ENCODE measurements around the gene TCAP.
"Not testable (repeated sequence)": the region's sequence is repeated elsewhere in the genome, so short reads cannot be mapped to it uniquely, and the experiment has no call there.

Gene TCAP

GRCh38 chr17:39704821-39705551 is 39.8 kb downstream of the TCAP start:
- no peak overlapping the region for H3K4me3 ChIP-seq (ENCODE audit: low read length)
- TF ChIP-seq, protein P1, sequence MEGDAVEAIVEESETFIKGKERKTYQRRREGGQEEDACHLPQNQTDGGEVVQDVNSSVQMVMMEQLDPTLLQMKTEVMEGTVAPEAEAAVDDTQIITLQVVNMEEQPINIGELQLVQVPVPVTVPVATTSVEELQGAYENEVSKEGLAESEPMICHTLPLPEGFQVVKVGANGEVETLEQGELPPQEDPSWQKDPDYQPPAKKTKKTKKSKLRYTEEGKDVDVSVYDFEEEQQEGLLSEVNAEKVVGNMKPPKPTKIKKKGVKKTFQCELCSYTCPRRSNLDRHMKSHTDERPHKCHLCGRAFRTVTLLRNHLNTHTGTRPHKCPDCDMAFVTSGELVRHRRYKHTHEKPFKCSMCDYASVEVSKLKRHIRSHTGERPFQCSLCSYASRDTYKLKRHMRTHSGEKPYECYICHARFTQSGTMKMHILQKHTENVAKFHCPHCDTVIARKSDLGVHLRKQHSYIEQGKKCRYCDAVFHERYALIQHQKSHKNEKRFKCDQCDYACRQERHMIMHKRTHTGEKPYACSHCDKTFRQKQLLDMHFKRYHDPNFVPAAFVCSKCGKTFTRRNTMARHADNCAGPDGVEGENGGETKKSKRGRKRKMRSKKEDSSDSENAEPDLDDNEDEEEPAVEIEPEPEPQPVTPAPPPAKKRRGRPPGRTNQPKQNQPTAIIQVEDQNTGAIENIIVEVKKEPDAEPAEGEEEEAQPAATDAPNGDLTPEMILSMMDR (conservative IDR thresholded peaks at IDR 0.05; ENCODE audit: low read depth, low read length) = peak; percentile 25
- DNase-seq (ENCODE audit: low read depth) = no peak

DNA sequence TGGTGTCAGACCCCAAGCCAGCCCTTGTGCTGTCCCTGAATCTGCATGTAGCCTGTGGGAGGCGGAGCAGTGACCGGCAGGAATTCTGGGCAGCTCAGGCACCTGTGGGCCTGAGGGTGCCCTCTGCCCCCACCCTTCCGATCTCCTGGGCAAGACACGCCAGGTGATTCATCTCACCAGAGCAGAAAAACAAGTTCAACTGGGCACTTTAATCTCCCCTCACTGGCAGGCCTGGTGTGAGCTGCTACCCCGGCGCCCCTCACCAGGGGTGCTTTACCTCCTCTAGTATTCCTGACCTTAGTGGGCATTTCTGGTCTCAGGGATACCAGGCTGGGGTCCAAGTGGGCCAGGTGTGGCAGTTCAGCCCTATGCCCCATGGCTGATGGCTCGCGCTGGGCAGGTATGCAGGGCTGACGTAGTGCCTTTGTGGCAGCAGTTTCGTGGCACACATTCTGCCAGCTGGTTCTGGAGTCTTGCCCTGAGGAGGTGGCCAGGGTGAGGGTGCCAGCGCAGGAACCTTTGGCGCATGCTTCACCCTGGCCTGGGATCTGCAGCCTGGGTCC is 40.7 kb downstream of the TCAP start:
- DNase-seq (ENCODE audit: low read depth) = no peak
- TF ChIP-seq, protein P1 (conservative IDR thresholded peaks at IDR 0.05; ENCODE audit: low read depth, low read length) = no peak
- no peak overlapping the region for H3K4me3 ChIP-seq (ENCODE audit: low read length)

- no peak overlapping the region for H3K4me3 ChIP-seq (ENCODE audit: low read length)
- TF ChIP-seq, protein P1 (conservative IDR thresholded peaks at IDR 0.05; ENCODE audit: low read depth, low read length) = no peak
- no peak for DNase-seq (ENCODE audit: low read depth)
Measured at GRCh38 chr17:39706383-39706782, 41.2 kb downstream of the TCAP start.

GRCh38 chr17:39706921-39707337 is 41.8 kb downstream of the TCAP start:
- TF ChIP-seq, protein P1 (conservative IDR thresholded peaks at IDR 0.05; ENCODE audit: low read depth, low read length) = no peak
- H3K4me3 ChIP-seq (ENCODE audit: low read length) = no peak overlapping the region
- no peak for DNase-seq (ENCODE audit: low read depth)

GRCh38 chr17:39709319-39709997 is 44.3 kb downstream of the TCAP start:
- H3K4me3 ChIP-seq (ENCODE audit: low read length) = no peak overlapping the region
- TF ChIP-seq, protein P1 (conservative IDR thresholded peaks at IDR 0.05; ENCODE audit: low read depth, low read length) = no peak
- DNase-seq (ENCODE audit: low read depth) = no peak

- TF ChIP-seq, protein P1 (conservative IDR thresholded peaks at IDR 0.05; ENCODE audit: low read depth, low read length) = no peak
- no peak overlapping the region for H3K4me3 ChIP-seq (ENCODE audit: low read length)
- no peak for DNase-seq (ENCODE audit: low read depth)
Measured at GRCh38 chr17:39709998-39710964, 45.1 kb downstream of the TCAP start.

DNA sequence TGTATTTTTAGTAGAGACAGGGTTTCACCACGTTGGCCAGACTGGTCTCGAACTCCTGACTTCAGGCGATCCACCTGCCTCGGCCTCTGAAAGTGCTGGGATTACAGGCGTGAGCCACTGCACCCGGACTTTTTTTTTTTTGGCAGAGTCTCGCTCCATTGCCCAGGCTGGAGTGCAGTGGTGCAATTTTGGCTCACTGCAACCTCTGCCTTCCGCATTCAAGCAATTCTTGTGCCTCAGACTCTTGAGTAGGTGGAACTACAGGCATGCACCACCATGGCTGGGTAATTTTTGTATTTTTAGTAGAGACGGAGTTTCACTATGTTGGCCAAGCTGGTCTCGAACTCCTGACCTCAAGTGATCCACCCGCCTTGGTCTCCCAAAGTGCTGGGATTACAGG is 45.9 kb downstream of the TCAP start:
- DNase-seq (ENCODE audit: low read depth); H3K4me3 ChIP-seq (ENCODE audit: low read length): not testable (repeated sequence)
